ENCODE results near the gene CD96. TPM values are rescaled to one million over a fixed set of nuclear protein-coding genes. Genes with fewer than 3 reads are reported as not detected.
"Not testable (repeated sequence)": the region's sequence is repeated elsewhere in the genome, so short reads cannot be mapped to it uniquely, and the experiment has no call there.

The CD96 gene
- total and polyA plus RNA-seq, 2 donors = 2.1 to 7.6 TPM

GRCh38 chr3:111608383-111608782 lies 66.4 kb downstream of the CD96 start:
- Histone ChIP-seq H3K27ac (ENCODE audit: low read depth) (no peak overlapping the region), H3K4me1 (ENCODE audit: insufficient read depth) (no peaks in the 10 kb centered on the region), H3K36me3 (ENCODE audit: insufficient read depth) (peaks cover 2% of the 10 kb centered on the region), H3K4me3 (ENCODE audit: low read depth, low read length) (no peak overlapping the region)
- WGBS = 88% methylated on average over 2 of the region's 2 CpGs
- no peak for DNase-seq (ENCODE audit: extremely low spot score)

DNA sequence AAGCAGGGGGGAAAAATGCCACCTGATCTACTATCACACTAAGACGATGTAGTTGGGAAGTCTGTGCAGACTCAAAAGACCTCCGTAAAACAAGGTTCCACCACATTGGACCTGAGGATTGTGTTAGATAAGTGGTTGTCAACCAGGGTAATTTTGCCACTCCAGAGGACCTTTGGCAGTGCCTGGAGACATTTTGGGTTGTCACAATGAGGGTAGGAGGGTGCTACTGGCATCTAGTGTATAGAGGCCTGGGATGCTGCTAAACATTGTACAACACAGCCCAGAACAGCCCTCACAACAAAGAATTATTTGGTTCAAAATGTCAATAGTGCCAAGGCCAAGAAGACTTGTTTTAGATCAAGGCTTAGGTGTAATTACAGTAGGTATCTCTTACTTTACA lies 67.7 kb downstream of the CD96 start:
- peaks cover 2% of the 10 kb centered on the region for H3K36me3 ChIP-seq (ENCODE audit: insufficient read depth)
- DNase-seq (ENCODE audit: extremely low spot score) = no peak
- H3K4me3 ChIP-seq (ENCODE audit: low read depth, low read length) = no peak overlapping the region
- 85% methylated on average over 2 of the region's 2 CpGs for WGBS
- no peaks in the 10 kb centered on the region for H3K4me1 ChIP-seq (ENCODE audit: insufficient read depth)
- no peak overlapping the region for H3K27ac ChIP-seq (ENCODE audit: low read depth)

DNA sequence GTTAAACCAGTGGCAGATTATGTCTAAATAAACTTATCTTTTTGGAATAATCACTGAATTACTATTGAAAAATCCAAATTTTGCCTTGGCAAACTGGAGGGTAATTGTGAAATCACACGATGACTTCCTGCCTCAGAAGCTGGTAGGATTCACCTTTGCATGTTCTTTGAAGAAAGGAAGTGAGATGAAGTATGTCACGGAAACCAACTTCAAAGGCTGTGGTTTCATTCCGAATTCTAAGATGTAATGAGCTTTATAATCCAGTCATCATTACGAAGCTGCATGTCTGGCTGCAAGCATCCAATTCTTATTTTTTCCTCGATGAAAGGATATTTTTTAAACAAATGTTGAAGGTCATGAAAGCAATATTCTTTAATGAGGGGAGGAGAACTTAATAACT lies 68.2 kb downstream of the CD96 start:
- Histone ChIP-seq H3K36me3 (ENCODE audit: insufficient read depth) (peaks cover 2% of the 10 kb centered on the region), H3K4me1 (ENCODE audit: insufficient read depth) (no peaks in the 10 kb centered on the region), H3K27ac (ENCODE audit: low read depth) (no peak overlapping the region), H3K4me3 (ENCODE audit: low read depth, low read length) (no peak overlapping the region)
- no peak for DNase-seq (ENCODE audit: extremely low spot score)
- whole genome bisulfite sequencing = 60% methylated on average over 5 of the region's 5 CpGs

- H3K27ac ChIP-seq (ENCODE audit: low read depth) = no peak overlapping the region
- H3K4me1 ChIP-seq (ENCODE audit: insufficient read depth) = no peaks in the 10 kb centered on the region
- H3K36me3 ChIP-seq (ENCODE audit: insufficient read depth) = peaks cover 2% of the 10 kb centered on the region
- WGBS = 77% methylated on average over 8 of the region's 8 CpGs
- DNase-seq (ENCODE audit: extremely low spot score) = no peak
- H3K4me3 ChIP-seq (ENCODE audit: low read depth, low read length) = no peak overlapping the region
Measured at GRCh38 chr3:111610612-111611054, 68.6 kb downstream of the CD96 start.

DNA sequence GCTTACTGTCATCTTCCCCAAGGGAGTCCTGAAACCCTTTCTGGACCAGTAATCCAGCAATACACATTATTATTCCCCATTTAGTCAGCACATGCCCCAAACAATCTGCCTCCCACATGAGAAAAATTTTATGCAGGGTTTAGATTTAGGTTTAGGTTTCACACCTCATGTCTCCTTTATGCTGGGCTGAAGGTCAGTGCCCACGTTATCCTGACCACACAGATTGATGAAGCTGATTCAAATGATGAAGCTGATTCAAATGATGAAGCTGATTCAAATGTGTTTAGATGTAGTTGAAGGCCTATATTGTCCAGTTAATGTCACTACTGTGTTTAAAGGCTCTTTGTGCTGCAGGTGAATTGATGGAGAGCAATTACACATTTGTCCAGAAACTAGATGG lies 71.3 kb downstream of the CD96 start:
- no peaks in the 10 kb centered on the region for H3K4me1 ChIP-seq (ENCODE audit: insufficient read depth)
- DNase-seq (ENCODE audit: extremely low spot score) = no peak
- H3K27ac ChIP-seq (ENCODE audit: low read depth) = no peak overlapping the region
- no peaks in the 10 kb centered on the region for H3K36me3 ChIP-seq (ENCODE audit: insufficient read depth)
- H3K4me3 ChIP-seq (ENCODE audit: low read depth, low read length) = no peak overlapping the region
- 80% methylated on average over 1 of the region's 1 CpG for WGBS

GRCh38 chr3:111615880-111616279 lies 73.9 kb downstream of the CD96 start:
- no peak for DNase-seq (ENCODE audit: extremely low spot score)
- no peak overlapping the region for H3K4me3 ChIP-seq (ENCODE audit: low read depth, low read length)
- WGBS = 70% methylated on average over 3 of the region's 3 CpGs
- no peaks in the 10 kb centered on the region for H3K4me1 ChIP-seq (ENCODE audit: insufficient read depth)
- H3K27ac ChIP-seq (ENCODE audit: low read depth) = no peak overlapping the region
- no peaks in the 10 kb centered on the region for H3K36me3 ChIP-seq (ENCODE audit: insufficient read depth)

- 89% methylated on average over 6 of the region's 6 CpGs for WGBS
Measured at GRCh38 chr3:111616417-111617105, 74.6 kb downstream of the CD96 start.

GRCh38 chr3:111617406-111617805 lies 75.4 kb downstream of the CD96 start:
- H3K4me3 ChIP-seq (ENCODE audit: low read depth, low read length) = no peak overlapping the region
- DNase-seq (ENCODE audit: extremely low spot score) = no peak
- no peaks in the 10 kb centered on the region for H3K36me3 ChIP-seq (ENCODE audit: insufficient read depth)
- H3K27ac ChIP-seq (ENCODE audit: low read depth) = no peak overlapping the region
- H3K4me1 ChIP-seq (ENCODE audit: insufficient read depth) = no peaks in the 10 kb centered on the region
- WGBS = 97% methylated on average over 3 of the region's 3 CpGs

More at GRCh38 chr3:111616417-111617105, 74.6 kb downstream of the CD96 start:
- Histone ChIP-seq H3K36me3 (ENCODE audit: insufficient read depth) (no peaks in the 10 kb centered on the region), H3K4me3 (ENCODE audit: low read depth, low read length) (no peak overlapping the region), H3K4me1 (ENCODE audit: insufficient read depth) (no peaks in the 10 kb centered on the region), H3K27ac (ENCODE audit: low read depth) (no peak overlapping the region)
- no peak for DNase-seq (ENCODE audit: extremely low spot score)

DNA sequence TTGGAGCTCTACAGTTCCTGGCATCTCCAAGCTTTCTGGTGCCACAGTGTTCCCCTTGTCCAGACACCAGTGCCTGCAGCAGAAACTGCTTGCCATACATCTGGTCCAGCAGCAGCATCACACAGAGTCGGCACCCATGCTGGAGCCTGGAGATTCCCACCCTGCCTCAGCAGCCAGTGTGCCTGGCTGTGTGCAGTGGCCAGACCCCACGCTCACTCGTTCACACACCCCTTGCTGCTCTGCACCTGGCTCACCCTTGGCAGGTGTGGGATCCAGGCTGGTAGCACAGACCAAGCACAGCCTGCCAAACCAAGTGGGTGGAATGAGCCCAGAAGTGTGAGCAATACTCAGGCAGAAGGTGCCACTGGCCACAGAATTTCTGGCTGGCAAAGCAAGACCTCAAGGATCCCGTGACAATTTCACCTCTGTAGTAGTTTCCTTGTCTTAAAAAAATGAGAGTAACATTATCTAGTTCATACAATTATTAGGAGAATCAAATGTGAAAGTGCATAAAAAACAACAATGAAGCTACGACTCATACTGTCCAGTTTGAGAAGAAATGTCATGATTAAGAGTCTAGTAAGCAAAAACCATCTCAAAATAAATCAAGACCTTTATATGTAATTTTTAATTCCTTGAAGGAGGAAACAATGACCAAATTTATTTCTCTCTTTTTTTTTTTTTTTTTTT lies 76.1 kb downstream of the CD96 start:
- H3K4me1 ChIP-seq (ENCODE audit: insufficient read depth) = no peaks in the 10 kb centered on the region
- WGBS = 96% methylated on average over 5 of the region's 5 CpGs
- no peak for DNase-seq (ENCODE audit: extremely low spot score)
- H3K27ac ChIP-seq (ENCODE audit: low read depth) = no peak overlapping the region
- no peaks in the 10 kb centered on the region for H3K36me3 ChIP-seq (ENCODE audit: insufficient read depth)
- no peak overlapping the region for H3K4me3 ChIP-seq (ENCODE audit: low read depth, low read length)

- no peak overlapping the region for H3K4me3 ChIP-seq (ENCODE audit: low read depth, low read length)
- no peak overlapping the region for H3K27ac ChIP-seq (ENCODE audit: low read depth)
- DNase-seq (ENCODE audit: extremely low spot score) = no peak
- H3K4me1 ChIP-seq (ENCODE audit: insufficient read depth) = no peaks in the 10 kb centered on the region
- no peaks in the 10 kb centered on the region for H3K36me3 ChIP-seq (ENCODE audit: insufficient read depth)
Measured at GRCh38 chr3:111618945-111619344, 76.9 kb downstream of the CD96 start.

DNA sequence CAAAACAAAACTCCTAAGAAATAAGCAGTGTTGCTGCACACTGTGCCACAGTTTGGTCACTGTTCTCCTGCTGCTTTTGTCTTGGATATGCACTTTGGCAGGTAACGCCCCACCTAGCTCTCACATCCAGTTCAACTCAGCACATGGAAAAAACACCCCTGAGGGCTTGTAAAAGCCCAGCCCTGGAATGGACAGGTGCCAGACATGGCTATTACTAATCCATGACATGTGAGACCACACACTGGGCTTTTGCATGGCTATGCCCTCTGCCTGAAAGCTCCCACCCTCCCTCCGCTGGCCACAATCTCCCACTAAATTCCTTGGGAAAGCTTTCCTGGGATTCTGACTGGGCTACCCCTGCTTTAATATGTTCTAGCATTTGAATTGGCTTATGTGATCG lies 77.8 kb downstream of the CD96 start:
- H3K36me3 ChIP-seq (ENCODE audit: insufficient read depth) = no peaks in the 10 kb centered on the region
- 74% methylated on average over 3 of the region's 3 CpGs for WGBS
- no peak overlapping the region for H3K4me3 ChIP-seq (ENCODE audit: low read depth, low read length)
- DNase-seq (ENCODE audit: extremely low spot score) = no peak
- no peaks in the 10 kb centered on the region for H3K4me1 ChIP-seq (ENCODE audit: insufficient read depth)
- no peak overlapping the region for H3K27ac ChIP-seq (ENCODE audit: low read depth)

- H3K27ac ChIP-seq (ENCODE audit: low read depth) = no peak overlapping the region
- WGBS = 61% methylated on average over 5 of the region's 5 CpGs
- no peaks in the 10 kb centered on the region for H3K4me1 ChIP-seq (ENCODE audit: insufficient read depth)
- H3K36me3 ChIP-seq (ENCODE audit: insufficient read depth) = no peaks in the 10 kb centered on the region
- no peak for DNase-seq (ENCODE audit: extremely low spot score)
- H3K4me3 ChIP-seq (ENCODE audit: low read depth, low read length) = no peak overlapping the region
Measured at GRCh38 chr3:111621535-111621934, 79.5 kb downstream of the CD96 start.

DNA sequence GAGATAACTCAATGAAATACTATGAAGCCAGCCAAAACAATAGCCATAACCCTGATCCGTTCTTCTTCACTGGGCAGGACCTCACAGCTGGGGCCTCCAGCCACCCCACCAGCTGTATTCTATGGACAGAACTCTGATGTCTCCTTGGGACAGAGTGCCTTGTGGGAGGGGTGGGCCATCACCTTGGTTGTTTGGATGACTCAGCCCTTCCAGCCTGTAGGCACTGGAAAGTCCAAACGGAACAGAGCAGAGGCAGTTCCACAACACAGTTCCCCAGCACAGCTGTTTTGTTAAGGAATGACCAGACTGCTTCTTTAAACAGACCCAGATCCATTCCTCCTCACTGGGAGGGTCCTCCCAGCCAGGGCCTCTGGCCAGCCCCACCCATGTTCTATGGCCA lies 85.1 kb downstream of the CD96 start:
- DNase-seq (ENCODE audit: extremely low spot score) = no peak
- no peaks in the 10 kb centered on the region for H3K36me3 ChIP-seq (ENCODE audit: insufficient read depth)
- H3K27ac ChIP-seq (ENCODE audit: low read depth) = no peak overlapping the region
- WGBS = 58% methylated on average over 2 of the region's 2 CpGs
- no peak overlapping the region for H3K4me3 ChIP-seq (ENCODE audit: low read depth, low read length)
- H3K4me1 ChIP-seq (ENCODE audit: insufficient read depth) = no peaks in the 10 kb centered on the region

DNA sequence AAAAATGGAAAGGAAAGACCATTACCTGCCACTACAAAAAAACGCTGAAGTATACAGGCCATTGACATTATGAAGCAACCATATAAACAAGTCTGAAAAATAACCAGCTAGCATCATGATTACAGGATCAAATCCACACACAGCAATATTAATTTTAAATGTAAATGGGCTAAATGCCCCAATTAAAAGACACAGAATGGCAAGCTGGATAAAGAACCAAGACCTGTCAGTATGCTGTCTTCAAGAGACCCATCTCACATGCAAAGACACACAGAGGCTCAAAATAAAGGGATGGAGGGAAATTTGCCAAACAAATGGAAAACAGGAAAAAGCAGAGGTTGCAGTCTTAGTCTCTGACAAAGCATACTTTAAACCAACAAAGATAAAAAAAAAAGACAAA lies 87.0 kb downstream of the CD96 start:
- H3K4me1 ChIP-seq (ENCODE audit: insufficient read depth); DNase-seq (ENCODE audit: extremely low spot score); H3K27ac ChIP-seq (ENCODE audit: low read depth); H3K36me3 ChIP-seq (ENCODE audit: insufficient read depth); H3K4me3 ChIP-seq (ENCODE audit: low read depth, low read length): not testable (repeated sequence)
- 95% methylated on average over 1 of the region's 1 CpG for WGBS
